HG03196 (cell line): ENCODE data around the gene LIF.
"Not testable (repeated sequence)": the region's sequence is repeated elsewhere in the genome, so short reads cannot be mapped to it uniquely, and the experiment has no call there.

Experiments used
- ATAC-seq: cut with Tn5 transposase; IDR thresholded peaks from one replicate; pipeline ENCODE4 v1.9.1; 2021; ENCODE audit not compliant: unreplicated experiment

LIF gene

GRCh38 chr22:30212363-30212995, 34.1 kb downstream of the LIF start:
- no peak for ATAC-seq

DNA sequence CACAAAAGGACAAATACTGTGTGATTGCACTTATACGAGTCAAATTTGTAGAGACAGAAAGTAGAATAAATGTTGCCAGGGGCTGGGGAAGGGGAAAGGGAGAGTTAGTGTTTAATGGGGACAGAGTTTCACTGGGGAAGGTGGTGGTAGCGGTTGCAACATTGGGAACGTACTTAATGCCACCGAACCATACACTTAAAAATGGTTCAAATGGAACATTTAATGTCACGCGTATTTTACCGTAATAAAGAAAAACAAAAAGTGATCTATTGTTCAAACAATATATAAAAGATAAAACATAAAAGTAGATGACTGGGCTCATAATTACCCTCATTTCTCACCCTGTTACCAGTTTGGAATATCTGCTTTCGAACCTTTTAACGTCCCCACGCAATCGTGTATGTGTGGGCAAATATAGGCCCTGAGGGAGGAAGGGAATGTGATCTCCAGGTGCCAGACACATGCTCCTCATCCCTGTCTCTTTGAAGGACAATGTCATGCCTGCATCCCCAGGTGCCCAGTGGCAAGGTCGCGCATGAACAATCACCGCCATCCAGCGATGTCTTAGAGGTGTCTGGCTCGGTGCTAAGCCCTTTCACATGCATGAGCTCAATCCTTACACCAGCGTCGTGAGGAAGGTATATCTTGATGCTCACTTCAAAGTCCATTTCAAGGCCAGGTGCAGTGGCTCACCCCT, 35.3 kb downstream of the LIF start:
- ATAC-seq: no peak

GRCh38 chr22:30210235-30210909, 36.2 kb downstream of the LIF start:
- ATAC-seq: no peak

DNA sequence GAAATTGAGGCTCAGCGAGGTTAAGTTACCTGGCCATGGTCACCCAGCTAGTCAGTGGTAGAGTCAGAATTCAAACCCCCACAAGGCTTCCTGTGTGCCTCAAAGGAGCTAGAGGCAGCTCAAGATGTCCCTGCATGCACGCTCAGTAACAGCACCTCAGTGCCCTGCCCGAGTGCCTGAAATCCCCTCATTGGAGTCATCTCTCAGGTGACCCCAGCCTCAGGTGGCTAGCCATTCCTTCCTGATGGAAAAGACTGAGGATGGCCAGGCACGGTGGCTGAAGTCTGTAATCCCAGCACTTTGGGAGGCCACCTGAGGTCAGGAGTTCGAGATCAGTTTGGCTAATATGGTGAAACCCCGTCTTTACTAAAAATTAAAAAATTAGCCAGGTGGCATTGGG, 36.9 kb downstream of the LIF start:
- ATAC-seq: no peak

DNA sequence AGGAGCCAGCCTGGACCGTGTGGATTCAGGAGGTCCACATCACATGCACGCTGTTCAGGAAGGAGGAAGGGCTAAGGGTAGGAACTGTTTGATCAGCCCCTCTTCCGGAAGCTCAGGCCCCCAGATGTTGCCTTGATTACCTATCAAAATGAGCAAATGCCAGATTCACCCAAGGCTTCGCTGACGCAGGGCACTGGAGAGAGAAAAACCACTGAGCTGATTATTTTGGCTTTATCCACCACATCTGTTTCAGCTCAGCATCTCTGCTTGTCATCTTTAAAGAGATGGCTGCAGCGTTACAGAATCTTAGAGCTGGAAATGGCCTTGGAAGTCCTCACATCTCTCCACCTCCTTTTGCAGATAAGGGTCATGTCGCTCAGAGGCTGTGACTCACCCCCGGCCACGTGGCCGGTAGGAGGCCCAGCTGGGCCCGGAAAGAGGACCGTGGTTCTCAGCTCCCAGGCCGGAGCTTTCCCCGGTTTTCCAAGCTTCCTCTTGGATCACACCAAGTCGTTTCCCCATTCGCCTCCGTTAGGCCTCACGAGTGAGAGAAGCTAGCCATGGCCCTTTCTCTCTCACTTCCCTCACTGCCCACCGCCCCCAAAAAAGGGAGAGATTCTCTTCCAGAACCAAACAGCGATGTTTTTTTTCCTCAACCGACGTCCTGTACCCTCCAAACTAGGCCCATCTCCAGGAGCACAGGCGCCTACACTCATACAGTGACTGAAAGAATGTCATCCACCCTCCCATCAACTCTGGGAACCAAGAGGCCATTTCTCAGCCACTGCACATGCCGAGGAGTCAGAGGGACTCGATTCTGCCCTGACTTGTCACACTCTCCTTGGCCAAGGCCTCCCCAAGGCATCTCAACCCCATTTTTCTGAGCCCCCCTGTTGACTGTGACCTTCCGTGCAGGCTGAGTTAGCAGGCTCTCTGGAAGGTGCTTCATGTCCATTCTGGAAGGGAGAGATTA, 37.6 kb downstream of the LIF start:
- ATAC-seq: no peak

DNA sequence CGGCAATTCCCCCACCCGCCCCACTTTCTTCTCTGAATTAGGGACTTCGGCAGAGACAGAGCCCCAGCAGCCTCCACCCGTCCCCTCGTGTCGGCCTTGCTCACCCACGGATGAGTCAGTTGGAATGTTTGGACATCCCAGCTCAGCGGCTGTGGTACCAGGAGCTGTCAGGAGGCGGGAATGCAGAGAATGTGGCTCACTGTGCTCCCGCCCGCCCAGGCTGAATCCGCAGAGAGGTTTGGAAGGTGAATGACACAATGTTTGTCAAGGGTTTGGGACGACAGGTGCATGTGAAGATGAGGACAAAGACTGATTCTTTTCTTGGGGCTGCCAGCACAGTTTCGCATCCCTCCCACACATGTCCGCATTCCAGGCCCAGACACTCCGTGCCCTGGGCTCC, 39.6 kb downstream of the LIF start:
- no peak for ATAC-seq

DNA sequence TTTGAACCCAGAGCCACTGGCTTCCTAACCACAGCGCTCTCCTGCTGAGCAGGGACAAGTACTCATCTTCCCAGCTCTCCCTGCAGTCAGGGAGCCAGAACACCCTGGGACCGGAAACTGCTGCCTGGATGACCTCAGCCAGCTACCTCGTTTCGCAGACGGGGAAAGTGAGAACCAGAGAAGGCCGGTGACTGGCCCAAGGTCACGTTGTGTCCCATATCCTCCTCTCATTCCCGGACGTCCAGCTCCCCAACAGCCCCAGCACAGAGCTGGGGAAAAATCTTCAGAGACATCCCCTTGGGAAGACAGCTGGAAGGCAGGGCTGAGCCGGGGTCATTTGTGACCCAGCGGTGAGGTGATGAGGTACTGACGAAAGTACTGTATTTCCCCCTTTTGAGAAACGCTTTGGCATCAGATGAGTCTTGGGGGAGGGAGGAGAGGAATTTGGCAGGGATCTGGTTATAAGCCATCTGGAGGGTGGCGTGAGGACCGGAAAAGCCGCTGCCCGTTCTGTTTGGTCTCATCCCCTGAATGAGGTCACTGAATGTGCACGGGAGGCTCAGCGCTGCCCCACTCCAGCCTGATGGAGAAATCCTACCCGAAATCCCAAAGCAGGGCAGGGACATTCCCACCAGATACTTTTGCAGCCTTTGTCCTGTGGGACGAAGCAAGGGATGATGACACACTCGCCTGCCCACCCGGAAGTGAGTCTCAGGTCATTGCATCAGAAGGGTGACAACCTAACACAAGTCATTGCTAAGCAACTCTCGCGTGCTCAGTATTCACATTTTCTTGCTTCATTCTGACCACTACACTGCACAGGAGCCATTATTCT, 41.1 kb downstream of the LIF start:
- no peak for ATAC-seq

DNA sequence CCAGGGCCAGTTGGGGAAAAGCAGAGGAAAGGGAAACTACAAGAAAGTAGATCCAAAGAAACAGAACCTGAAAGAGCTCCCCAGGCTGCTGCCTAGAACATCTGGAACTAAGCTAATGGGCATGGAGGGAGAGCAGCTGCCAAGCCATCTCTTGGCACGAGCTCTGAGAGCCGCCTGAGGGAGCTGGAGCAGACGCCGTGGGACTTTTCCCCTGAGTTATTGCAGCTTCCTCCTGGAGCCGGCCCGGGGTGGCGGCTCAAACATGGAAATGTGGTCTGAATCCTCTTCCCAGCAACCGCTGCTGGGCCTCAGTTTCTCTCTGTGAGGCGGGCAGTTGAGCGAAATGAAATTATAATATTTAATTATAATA, 41.8 kb downstream of the LIF start:
- ATAC-seq: no peak

DNA sequence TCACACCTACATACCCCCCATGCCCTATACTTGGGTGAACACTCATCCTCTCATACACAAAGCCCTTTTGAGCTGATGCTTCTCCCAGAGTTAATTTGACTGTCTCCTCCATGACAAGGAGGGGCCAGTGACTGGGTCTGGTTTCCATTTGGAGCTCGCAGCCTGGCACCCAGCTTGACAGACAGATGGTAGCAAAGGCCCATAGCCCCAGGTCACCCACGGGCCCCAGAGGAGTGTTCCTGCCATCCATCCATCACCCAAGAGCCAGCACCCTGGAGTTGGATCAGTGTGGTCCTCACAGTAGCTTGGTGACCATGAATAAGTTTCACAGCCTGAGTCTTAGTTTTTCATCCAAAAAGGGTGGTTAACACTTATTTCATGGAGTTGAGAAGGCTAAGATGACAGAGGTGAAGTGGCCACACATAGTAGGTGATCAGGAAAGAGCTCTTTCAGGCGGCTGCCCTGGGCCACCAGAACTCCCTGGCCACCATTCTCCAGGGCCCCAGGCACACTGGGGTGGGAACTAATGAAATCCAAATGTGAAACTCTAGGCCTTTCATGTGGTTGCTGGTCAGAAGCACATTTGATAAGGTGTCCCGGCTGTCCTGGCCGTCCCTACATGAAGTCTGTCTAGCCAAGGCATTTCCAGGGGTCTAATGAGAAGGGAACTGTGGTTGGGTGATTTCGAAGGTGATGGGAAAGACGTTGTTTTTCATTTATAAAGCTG, 42.4 kb downstream of the LIF start:
- ATAC-seq: no peak

- no peak for ATAC-seq
Observed at GRCh38 chr22:30202531-30203006, 44.0 kb downstream of the LIF start.

DNA sequence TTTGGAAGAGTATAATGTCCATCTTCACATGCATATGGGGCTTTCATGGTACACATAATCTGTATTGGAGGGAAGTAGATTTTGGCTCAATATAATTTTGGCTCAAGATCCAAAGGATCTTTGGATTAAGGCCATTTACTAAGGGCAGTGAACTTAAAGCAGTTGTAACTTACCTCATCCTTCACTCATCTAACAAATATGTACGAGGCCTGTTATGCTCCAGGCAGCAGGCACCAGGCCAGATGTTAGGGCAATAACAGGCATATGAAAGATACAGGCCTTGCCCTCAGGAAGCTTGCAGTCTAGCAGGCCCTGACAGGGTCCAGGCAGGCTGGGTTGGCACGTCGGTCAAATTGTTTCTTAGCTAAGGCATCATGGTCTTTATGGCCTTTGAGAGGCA, 44.6 kb downstream of the LIF start:
- no peak for ATAC-seq

- not testable (repeated sequence) for ATAC-seq
Observed at GRCh38 chr22:30200905-30201304, 45.7 kb downstream of the LIF start.

GRCh38 chr22:30198921-30199320, 47.6 kb downstream of the LIF start:
- ATAC-seq: no peak

DNA sequence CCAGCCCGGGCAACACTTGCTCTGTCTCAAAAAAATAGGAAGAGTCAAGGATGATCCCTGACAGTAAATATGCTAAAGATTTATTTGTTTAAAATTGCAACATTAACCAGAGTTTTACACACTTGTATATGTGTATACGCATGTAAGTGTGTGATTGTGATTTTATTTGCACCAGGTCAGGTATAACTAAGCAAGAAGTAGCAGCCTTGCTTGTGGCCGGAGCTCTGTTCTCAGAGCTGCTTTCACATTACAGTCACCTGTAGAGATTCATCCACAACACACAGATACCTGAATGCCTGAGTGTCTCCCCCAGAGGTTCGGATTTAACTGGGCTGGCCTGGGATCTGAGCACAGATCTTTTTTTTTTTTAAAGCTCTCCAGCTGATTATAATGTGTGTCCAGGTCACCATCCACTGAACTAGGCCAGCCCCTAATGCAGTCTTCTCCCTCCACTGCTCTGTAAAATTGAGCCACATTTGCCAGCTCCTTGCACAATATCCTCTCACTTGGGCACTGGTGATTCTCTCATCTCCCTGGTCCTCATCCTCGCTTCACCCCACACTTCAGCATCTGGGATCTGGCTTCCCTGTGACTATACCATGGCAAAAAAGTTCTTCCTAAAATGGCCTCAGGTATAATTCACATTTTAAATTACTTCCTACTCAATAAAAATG, 48.3 kb downstream of the LIF start:
- ATAC-seq: no peak

GRCh38 chr22:30197389-30197788, 49.2 kb downstream of the LIF start:
- no peak for ATAC-seq

- ATAC-seq: no peak
Observed at GRCh38 chr22:30196880-30197336, 49.7 kb downstream of the LIF start.

GRCh38 chr22:30196141-30196879, 50.2 kb downstream of the LIF start:
- no peak for ATAC-seq
